Thyroid gland (tissue), 4 donors: ENCODE data around the gene RAP1GAP2. TPM values are rescaled to one million over a fixed set of nuclear protein-coding genes. Genes with fewer than 3 reads are reported as not detected.
A peak's percentile ranks its signal among the peaks of the same experiment; 100 is the strongest.
"Not testable (repeated sequence)": the region's sequence is repeated elsewhere in the genome, so short reads cannot be mapped to it uniquely, and the experiment has no call there.

Experiments used
- DNase-seq, 2 donors: peaks; one replicate each; pipeline ENCODE4 v3.0.0-alpha.2; 2019
- H3K27ac ChIP-seq, 3 donors: fragments of 200-600 bp; sonication (generic); 1 replicate in 2 of 3; 2 replicates in 1 of 3; pipeline ENCODE4 v1.5.1; 2016 to 2019; ENCODE audit warnings: mild to moderate bottlenecking in 1 of 3, moderate library complexity in 1 of 3
- H3K27me3 ChIP-seq: fragments of 200-600 bp; sonication (generic); one replicate; pipeline ENCODE4 v1.5.1; 2019
- H3K36me3 ChIP-seq, 2 donors: fragments of 200-600 bp; sonication (generic); one replicate each; pipeline ENCODE4 v1.5.1; 2016 to 2019
- H3K4me1 ChIP-seq, 2 donors: fragments of 200-600 bp; sonication (generic); one replicate each; pipeline ENCODE4 v1.5.1; 2017 to 2019
- H3K4me3 ChIP-seq, 3 donors: fragments of 200-600 bp; sonication (generic); replicated peaks in 1 of 3; 1 replicate in 2 of 3; 2 replicates in 1 of 3; pipeline ENCODE4 v1.5.1; 2016; ENCODE audit warnings: mild to moderate bottlenecking in 1 of 3
- H3K9me3 ChIP-seq: fragments of 200-600 bp; sonication (generic); one replicate; pipeline ENCODE4 v1.5.1; 2017
- CTCF ChIP-seq, 6 experiments: fragments of 200-600 bp in 3 of 6; fragments of 450-650 bp in 3 of 6; sonication (generic) in 3 of 6; IDR thresholded peaks; one replicate each; pipeline ENCODE4 v1.5.1; 2016 to 2019; ENCODE audit warnings: antibody characterized with exemption in 6 of 6, mild to moderate bottlenecking in 2 of 6, inconsistent platforms in 1 of 6, moderate library complexity in 1 of 6
- POLR2A ChIP-seq, 2 donors: fragments of 450-650 bp; IDR thresholded peaks; one replicate each; pipeline ENCODE4 v1.6.1; 2017; ENCODE audit warnings: antibody characterized with exemption in 2 of 2, mild to moderate bottlenecking in 2 of 2, moderate library complexity in 1 of 2
- WGBS, 2 donors: methylation state at CpG; one replicate each; pipeline ENCODE4 v1.1.5; 2017; 5-methylcytosine and 5-hydroxymethylcytosine counted together
- intact Hi-C: fragments of 100-400 bp; cut with DNase I; formaldehyde crosslinking; loops from one replicate; pipeline ENCODE4 v1.15.1; 2023
- total RNA-seq, 4 donors: library from RNA; depleted of rRNA; stranded (reverse); fragments of >200 nt; gene quantifications; one replicate each; pipeline ENCODE4 v1.2.3, GENCODE V29; 2016

RAP1GAP2 gene
- total RNA-seq, 4 donors from 2014 or later: 5.9 to 8.4 (median 6.8) TPM

GRCh38 chr17:2889256-2889655 lies 93.0 kb downstream of the RAP1GAP2 start:
- TF ChIP-seq POLR2A (IDR thresholded peaks at IDR 0.05): no peak
- no peak for TF ChIP-seq CTCF (IDR thresholded peaks at IDR 0.05)
- intact Hi-C loops: no loop called here
- H3K27ac ChIP-seq: peak overlapping the region in 2 of 3 donors; percentile 33 to 63
- no peaks in the 10 kb centered on the region for H3K27me3 ChIP-seq
- no peak overlapping the region for H3K4me3 ChIP-seq
- H3K4me1 ChIP-seq: peaks cover 6 to 9% of the 10 kb centered on the region in 2 donors
- no peaks in the 10 kb centered on the region for H3K9me3 ChIP-seq
- no peaks in the 10 kb centered on the region for H3K36me3 ChIP-seq
- DNase-seq: peak; percentile 69 to 72
- WGBS, 2 donors: 41 to 42% methylated on average over 6 to 7 of the region's 8 CpGs

- H3K4me3 ChIP-seq, H3K27me3 ChIP-seq, H3K9me3 ChIP-seq, DNase-seq, H3K27ac ChIP-seq, H3K36me3 ChIP-seq, intact Hi-C loops, H3K4me1 ChIP-seq: not testable (repeated sequence)
- 78 to 79% methylated on average over 10 of the region's 10 CpGs for WGBS, 2 donors
These were observed 94.5 kb downstream of the RAP1GAP2 start for GRCh38 chr17:2890778-2891177.

GRCh38 chr17:2892305-2892971 lies 96.2 kb downstream of the RAP1GAP2 start:
- 78 to 88% methylated on average over 6 to 8 of the region's 8 CpGs for WGBS, 2 donors
- no peak overlapping the region for H3K27ac ChIP-seq
- H3K36me3 ChIP-seq: no peaks in the 10 kb centered on the region
- TF ChIP-seq POLR2A (IDR thresholded peaks at IDR 0.05) (no peak), CTCF (IDR thresholded peaks at IDR 0.05) (no peak)
- peaks cover 6 to 9% of the 10 kb centered on the region in 2 donors for H3K4me1 ChIP-seq
- no peak for DNase-seq
- no peaks in the 10 kb centered on the region for H3K27me3 ChIP-seq
- intact Hi-C loops: no loop called here
- no peak overlapping the region for H3K4me3 ChIP-seq
- no peaks in the 10 kb centered on the region for H3K9me3 ChIP-seq

GRCh38 chr17:2893422-2893914 lies 97.2 kb downstream of the RAP1GAP2 start:
- Histone ChIP-seq H3K9me3 (no peaks in the 10 kb centered on the region), H3K36me3 (no peaks in the 10 kb centered on the region), H3K4me3 (no peak overlapping the region), H3K4me1 (peaks cover 6 to 9% of the 10 kb centered on the region in 2 donors), H3K27ac (no peak overlapping the region), H3K27me3 (no peaks in the 10 kb centered on the region)
- TF ChIP-seq CTCF (IDR thresholded peaks at IDR 0.05) (no peak), POLR2A (IDR thresholded peaks at IDR 0.05) (no peak)
- intact Hi-C loops: no loop called here
- no peak for DNase-seq
- 93% methylated on average over 11 to 20 of the region's 20 CpGs for WGBS, 2 donors

GRCh38 chr17:2894782-2895181 lies 98.5 kb downstream of the RAP1GAP2 start:
- no peak overlapping the region for H3K27ac ChIP-seq
- H3K27me3 ChIP-seq: no peaks in the 10 kb centered on the region
- DNase-seq: no peak
- H3K4me1 ChIP-seq: no peaks in the 10 kb centered on the region
- no peaks in the 10 kb centered on the region for H3K36me3 ChIP-seq
- H3K4me3 ChIP-seq: no peak overlapping the region
- intact Hi-C loops: no loop called here
- 76 to 83% methylated on average over 17 of the region's 17 CpGs for WGBS, 2 donors
- TF ChIP-seq POLR2A (IDR thresholded peaks at IDR 0.05) (no peak), CTCF (IDR thresholded peaks at IDR 0.05) (no peak)
- H3K9me3 ChIP-seq: no peaks in the 10 kb centered on the region
